ENCODE measurements around the gene NLGN2. TPM values are rescaled to one million over a fixed set of nuclear protein-coding genes. Genes with fewer than 3 reads are reported as not detected.
A peak's percentile ranks its signal among the peaks of the same experiment; 100 is the strongest.

The NLGN2 gene
- polyA plus RNA-seq, 1 donor from 2014 or later, result 13.8 TPM

- peak overlapping the region; percentile 98 for H3K9ac ChIP-seq (ENCODE audit: low read length)
- no peak for TF ChIP-seq TAF1 (IDR thresholded peaks at IDR 0.05; ENCODE audit: low read depth)
- TF ChIP-seq EZH2 (IDR thresholded peaks at IDR 0.05; ENCODE audit: borderline replicate concordance, insufficient read depth, low read length, poor library complexity, severe bottlenecking), result no peak
- TF ChIP-seq EP300 (conservative IDR thresholded peaks at IDR 0.05; ENCODE audit: poor library complexity, severe bottlenecking), result no peak
- TF ChIP-seq REST (IDR thresholded peaks at IDR 0.05; ENCODE audit: borderline replicate concordance), result no peak
- TF ChIP-seq POLR2AphosphoS5 (IDR thresholded peaks at IDR 0.05), result no peak
- no peak for TF ChIP-seq MXI1 (conservative IDR thresholded peaks at IDR 0.05; ENCODE audit: poor library complexity, severe bottlenecking)
- no peak for TF ChIP-seq RAD21 (conservative IDR thresholded peaks at IDR 0.05)
- no peak for TF ChIP-seq SMC3 (conservative IDR thresholded peaks at IDR 0.05; ENCODE audit: poor library complexity)
- TF ChIP-seq, protein P1, sequence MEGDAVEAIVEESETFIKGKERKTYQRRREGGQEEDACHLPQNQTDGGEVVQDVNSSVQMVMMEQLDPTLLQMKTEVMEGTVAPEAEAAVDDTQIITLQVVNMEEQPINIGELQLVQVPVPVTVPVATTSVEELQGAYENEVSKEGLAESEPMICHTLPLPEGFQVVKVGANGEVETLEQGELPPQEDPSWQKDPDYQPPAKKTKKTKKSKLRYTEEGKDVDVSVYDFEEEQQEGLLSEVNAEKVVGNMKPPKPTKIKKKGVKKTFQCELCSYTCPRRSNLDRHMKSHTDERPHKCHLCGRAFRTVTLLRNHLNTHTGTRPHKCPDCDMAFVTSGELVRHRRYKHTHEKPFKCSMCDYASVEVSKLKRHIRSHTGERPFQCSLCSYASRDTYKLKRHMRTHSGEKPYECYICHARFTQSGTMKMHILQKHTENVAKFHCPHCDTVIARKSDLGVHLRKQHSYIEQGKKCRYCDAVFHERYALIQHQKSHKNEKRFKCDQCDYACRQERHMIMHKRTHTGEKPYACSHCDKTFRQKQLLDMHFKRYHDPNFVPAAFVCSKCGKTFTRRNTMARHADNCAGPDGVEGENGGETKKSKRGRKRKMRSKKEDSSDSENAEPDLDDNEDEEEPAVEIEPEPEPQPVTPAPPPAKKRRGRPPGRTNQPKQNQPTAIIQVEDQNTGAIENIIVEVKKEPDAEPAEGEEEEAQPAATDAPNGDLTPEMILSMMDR (IDR thresholded peaks at IDR 0.05; ENCODE audit: poor library complexity, severe bottlenecking), result no peak
Measured at GRCh38 chr17:7406235-7406825, 1.3 kb upstream of the NLGN2 start.

GRCh38 chr17:7407082-7407481 is 563 bp upstream of the NLGN2 start:
- Histone ChIP-seq H3K9me2 (ENCODE audit: insufficient read depth, low read length) (no peaks in the 10 kb centered on the region), H3F3A (ENCODE audit: insufficient read depth, low read length, poor library complexity, severe bottlenecking) (peaks cover 5% of the 10 kb centered on the region), H3K79me2 (replicated peaks; ENCODE audit: insufficient read depth, low read length) (peaks cover 32% of the 10 kb centered on the region), H3K9ac (ENCODE audit: low read length) (peak overlapping the region; percentile 98), H4K20me1 (ENCODE audit: insufficient read depth) (peaks cover 2% of the 10 kb centered on the region), H3K4me2 (ENCODE audit: low read length) (peak overlapping the region; percentile 73), H3K27ac (ENCODE audit: low read length) (peak overlapping the region; percentile 31), H3K27me3 (ENCODE audit: insufficient read depth, low read depth, low read length) (no peaks in the 10 kb centered on the region), H3K4me3 (ENCODE audit: low read length) (peak overlapping the region; percentile 88), H3K9me3 (ENCODE audit: low read length) (no peaks in the 10 kb centered on the region), H3K36me3 (ENCODE audit: insufficient read depth, low read length) (no peaks in the 10 kb centered on the region), H2AFZ (ENCODE audit: low read depth, low read length) (no peak overlapping the region)
- TF ChIP-seq TAF1 (IDR thresholded peaks at IDR 0.05; ENCODE audit: low read depth) (no peak), RAD21 (conservative IDR thresholded peaks at IDR 0.05) (no peak), EZH2 (IDR thresholded peaks at IDR 0.05; ENCODE audit: borderline replicate concordance, insufficient read depth, low read length, poor library complexity, severe bottlenecking) (no peak), SMC3 (conservative IDR thresholded peaks at IDR 0.05; ENCODE audit: poor library complexity) (no peak), POLR2AphosphoS5 (IDR thresholded peaks at IDR 0.05) (no peak), REST (IDR thresholded peaks at IDR 0.05; ENCODE audit: borderline replicate concordance) (no peak), MXI1 (conservative IDR thresholded peaks at IDR 0.05; ENCODE audit: poor library complexity, severe bottlenecking) (no peak), EP300 (conservative IDR thresholded peaks at IDR 0.05; ENCODE audit: poor library complexity, severe bottlenecking) (no peak)
- TF ChIP-seq, protein P1 (IDR thresholded peaks at IDR 0.05; ENCODE audit: poor library complexity, severe bottlenecking), result no peak

More at GRCh38 chr17:7406235-7406825, 1.3 kb upstream of the NLGN2 start:
- Histone ChIP-seq H3K79me2 (replicated peaks; ENCODE audit: insufficient read depth, low read length) (peaks cover 32% of the 10 kb centered on the region), H3K9me2 (ENCODE audit: insufficient read depth, low read length) (no peaks in the 10 kb centered on the region), H3K27ac (ENCODE audit: low read length) (peak overlapping the region; percentile 98), H2AFZ (ENCODE audit: low read depth, low read length) (peak overlapping the region; percentile 63), H4K20me1 (ENCODE audit: insufficient read depth) (peaks cover 2% of the 10 kb centered on the region), H3K4me2 (ENCODE audit: low read length) (peak overlapping the region; percentile 93), H3K27me3 (ENCODE audit: insufficient read depth, low read depth, low read length) (no peaks in the 10 kb centered on the region), H3K4me3 (ENCODE audit: low read length) (peak overlapping the region; percentile 88), H3F3A (ENCODE audit: insufficient read depth, low read length, poor library complexity, severe bottlenecking) (peaks cover 5% of the 10 kb centered on the region), H3K9me3 (ENCODE audit: low read length) (no peaks in the 10 kb centered on the region), H3K36me3 (ENCODE audit: insufficient read depth, low read length) (no peaks in the 10 kb centered on the region)
